AG04449 (cell line): Measurements from ENCODE around the gene PDHA2.

Experiments used
- CTCF ChIA-PET: fragments of 350-600 bp; formaldehyde crosslinking; extraction: SDS; loops from one replicate; lab custom pipeline; 2021; ENCODE audit warnings: antibody characterized with exemption; lab: Yijun Ruan, JAX
- POLR2A ChIA-PET: fragments of 400-600, 350-600 bp; formaldehyde crosslinking; extraction: SDS; loops from one replicate; lab custom pipeline; 2020; ENCODE audit warnings: antibody characterized with exemption, inconsistent platforms; lab: Yijun Ruan, JAX
- DNase-seq: peaks from one replicate; pipeline ENCODE4 v3.0.0-alpha.2; 2010; ENCODE audit warnings: low read depth, low spot score
- H3K4me3 ChIP-seq: 2 replicates; pipeline ENCODE4 v1.5.1; 2011; ENCODE audit warnings: low read depth, mild to moderate bottlenecking, control low read depth, low read length
- TF ChIP-seq, protein P1 (sequence below): IDR thresholded peaks from one replicate; pipeline ENCODE4 v1.5.1; 2011; ENCODE audit warnings: mild to moderate bottlenecking, moderate library complexity, low read length, control low read depth, inconsistent platforms; ENCODE audit not compliant: insufficient read depth; ENCODE audit errors: missing control alignments

Gene PDHA2

DNA sequence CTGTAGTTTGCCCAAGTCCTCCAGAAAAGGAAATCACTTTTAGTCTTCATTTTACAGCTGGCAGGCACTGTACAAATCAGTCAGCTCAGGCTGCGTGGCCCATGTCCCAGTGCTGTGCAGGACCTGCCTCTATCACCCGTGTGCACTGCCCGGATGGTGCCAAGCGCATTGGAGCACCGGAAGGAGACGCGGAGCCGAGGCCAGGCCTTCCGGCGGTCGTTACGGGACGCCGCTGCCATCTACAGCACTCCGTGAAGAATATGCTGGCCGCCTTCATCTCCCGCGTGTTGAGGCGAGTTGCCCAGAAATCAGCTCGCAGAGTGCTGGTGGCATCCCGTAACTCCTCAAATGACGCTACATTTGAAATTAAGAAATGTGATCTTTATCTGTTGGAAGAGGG, at the start of gene PDHA2:
TSS of gene PDHA2 (plus strand) at position 203 of the 400 bp plus-strand sequence. CDS start at position 261, 58 bp downstream.
- H3K4me3 ChIP-seq, result no peak within 1 kb of the TSS
- TF ChIP-seq, protein P1, sequence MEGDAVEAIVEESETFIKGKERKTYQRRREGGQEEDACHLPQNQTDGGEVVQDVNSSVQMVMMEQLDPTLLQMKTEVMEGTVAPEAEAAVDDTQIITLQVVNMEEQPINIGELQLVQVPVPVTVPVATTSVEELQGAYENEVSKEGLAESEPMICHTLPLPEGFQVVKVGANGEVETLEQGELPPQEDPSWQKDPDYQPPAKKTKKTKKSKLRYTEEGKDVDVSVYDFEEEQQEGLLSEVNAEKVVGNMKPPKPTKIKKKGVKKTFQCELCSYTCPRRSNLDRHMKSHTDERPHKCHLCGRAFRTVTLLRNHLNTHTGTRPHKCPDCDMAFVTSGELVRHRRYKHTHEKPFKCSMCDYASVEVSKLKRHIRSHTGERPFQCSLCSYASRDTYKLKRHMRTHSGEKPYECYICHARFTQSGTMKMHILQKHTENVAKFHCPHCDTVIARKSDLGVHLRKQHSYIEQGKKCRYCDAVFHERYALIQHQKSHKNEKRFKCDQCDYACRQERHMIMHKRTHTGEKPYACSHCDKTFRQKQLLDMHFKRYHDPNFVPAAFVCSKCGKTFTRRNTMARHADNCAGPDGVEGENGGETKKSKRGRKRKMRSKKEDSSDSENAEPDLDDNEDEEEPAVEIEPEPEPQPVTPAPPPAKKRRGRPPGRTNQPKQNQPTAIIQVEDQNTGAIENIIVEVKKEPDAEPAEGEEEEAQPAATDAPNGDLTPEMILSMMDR, result no peak
- no peak for DNase-seq
- CTCF ChIA-PET, result no interaction called here
- POLR2A ChIA-PET, result no interaction called here

DNA sequence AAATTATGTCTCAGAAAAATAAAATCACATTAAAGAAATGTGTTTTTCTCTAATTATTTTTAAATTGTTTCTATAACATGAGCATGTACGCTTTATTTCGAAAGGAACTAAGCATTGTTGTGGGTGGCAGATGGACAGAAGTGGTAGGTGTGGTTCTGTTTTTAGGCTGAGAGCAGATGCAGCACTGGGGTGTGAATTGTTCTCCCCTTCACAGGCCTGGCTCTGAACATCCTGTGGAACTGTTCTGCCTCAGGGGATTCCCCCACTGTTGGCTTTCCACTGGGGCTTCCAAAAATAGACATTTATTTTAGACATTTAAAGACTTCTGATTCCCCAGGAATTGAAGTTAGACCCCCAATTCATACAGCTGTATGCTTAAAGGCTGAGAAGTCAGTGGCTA, 41.9 kb upstream of the PDHA2 start:
- DNase-seq, result no peak
- ChIA-PET POLR2A (no interaction called here), CTCF (no interaction called here)
- TF ChIP-seq, protein P1, result no peak
- H3K4me3 ChIP-seq, result no peak overlapping the region

DNA sequence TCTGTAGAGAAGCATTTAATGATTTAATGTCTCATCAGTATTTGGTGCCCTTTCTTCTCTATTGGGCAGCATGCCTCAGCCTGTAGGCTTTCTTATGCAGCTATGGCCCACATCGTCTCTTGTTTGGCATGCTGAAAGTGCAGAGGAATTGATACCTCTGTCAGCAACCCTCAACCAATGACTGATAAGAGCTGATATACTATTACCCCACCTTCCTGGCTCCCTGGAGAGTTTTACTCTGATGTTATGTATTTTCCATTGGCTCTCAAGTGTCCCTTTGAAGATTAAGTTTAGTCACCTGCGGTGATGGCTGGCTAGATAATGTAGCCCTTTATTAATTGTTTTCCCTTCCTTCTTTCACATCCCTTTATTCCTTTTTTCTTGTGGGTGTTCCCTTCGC, 41.2 kb upstream of the PDHA2 start:
- ChIA-PET CTCF (no interaction called here), POLR2A (no interaction called here)
- no peak overlapping the region for H3K4me3 ChIP-seq
- TF ChIP-seq, protein P1, result no peak
- DNase-seq, result no peak

DNA sequence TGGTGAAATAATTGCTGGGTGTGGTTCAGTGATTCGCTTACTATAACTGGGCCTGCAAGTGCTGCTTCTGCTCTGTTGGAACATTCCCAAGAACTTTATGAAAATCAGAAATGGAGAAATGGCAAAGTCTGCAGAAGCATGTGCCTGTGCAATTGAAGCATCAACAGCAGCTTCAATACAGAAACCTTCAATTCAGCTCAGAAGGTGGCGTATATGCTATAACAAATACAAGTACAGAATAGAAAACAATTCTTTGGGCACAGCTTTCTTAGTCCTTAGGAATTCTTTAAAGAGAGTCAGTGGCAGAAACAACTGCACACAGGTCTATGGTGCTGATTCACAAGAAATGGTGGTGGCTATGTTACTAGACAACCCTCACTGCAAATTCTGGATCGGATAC, 18.0 kb upstream of the PDHA2 start:
- H3K4me3 ChIP-seq, result no peak overlapping the region
- CTCF ChIA-PET, result no interaction called here
- POLR2A ChIA-PET, result no interaction called here
- TF ChIP-seq, protein P1, result no peak
- no peak for DNase-seq

DNA sequence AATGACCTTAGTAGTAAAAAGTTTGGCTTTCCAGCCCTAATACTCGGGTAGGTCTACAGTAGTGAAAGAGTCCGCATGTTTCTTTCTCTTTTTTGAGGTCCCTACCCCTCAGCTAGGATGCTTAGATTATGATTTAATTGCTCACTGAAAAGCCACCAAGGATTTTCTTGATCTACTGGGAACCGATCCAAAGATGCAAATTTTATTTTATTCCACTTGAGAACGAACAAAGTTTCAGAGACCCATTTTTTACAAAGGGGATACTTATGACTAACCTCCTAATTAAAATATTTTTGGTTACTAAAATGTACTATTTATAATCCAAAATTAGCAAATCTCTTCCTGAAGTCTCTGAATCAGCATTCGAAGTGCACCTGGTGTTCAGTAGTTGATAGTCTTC, 14.3 kb upstream of the PDHA2 start:
- DNase-seq, result no peak
- CTCF ChIA-PET, result no interaction called here
- TF ChIP-seq, protein P1, result no peak
- H3K4me3 ChIP-seq, result no peak overlapping the region
- POLR2A ChIA-PET, result no interaction called here

DNA sequence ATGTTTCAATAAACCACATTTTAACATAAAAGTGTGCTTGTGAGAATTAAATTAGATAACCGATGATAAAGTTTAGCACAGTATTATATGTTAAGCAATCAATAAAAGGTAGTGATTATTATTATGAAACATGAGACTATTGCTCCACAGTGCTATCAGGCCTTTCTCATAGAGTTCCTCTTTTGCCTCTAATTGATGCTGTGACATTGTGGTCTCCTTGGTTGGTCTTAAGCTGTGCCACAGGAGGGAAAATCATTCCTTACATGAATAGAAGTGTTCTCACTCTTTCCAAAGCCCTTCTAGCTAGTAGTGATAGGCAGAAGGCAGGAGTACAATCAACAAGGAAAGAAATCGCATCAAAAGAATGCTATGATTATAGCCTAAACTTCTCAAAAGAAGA, 9.2 kb upstream of the PDHA2 start:
- H3K4me3 ChIP-seq, result no peak overlapping the region
- ChIA-PET CTCF (no interaction called here), POLR2A (no interaction called here)
- DNase-seq, result no peak
- TF ChIP-seq, protein P1, result no peak
